GM10266 (cell line): Measurements from ENCODE around the gene POLDIP2.

Experiments used
- DNase-seq: peaks from one replicate; pipeline ENCODE4 v3.0.0; 2012; ENCODE audit errors: extremely low spot score
- CTCF ChIP-seq: IDR thresholded peaks from 2 replicates; pipeline ENCODE4 v1.5.1; 2012; ENCODE audit warnings: mild to moderate bottlenecking, low read depth; ENCODE audit not compliant: control insufficient read depth, insufficient read depth; ENCODE audit errors: missing control alignments

The POLDIP2 gene

GRCh38 chr17:28346746-28347246 lies 10.5 kb downstream of the POLDIP2 start:
- no peak for DNase-seq
- peak; percentile 21 for TF ChIP-seq CTCF

- DNase-seq, result no peak
- no peak for TF ChIP-seq CTCF
These were observed 11.1 kb downstream of the POLDIP2 start for GRCh38 chr17:28346199-28346580.

- no peak for DNase-seq
- TF ChIP-seq CTCF, result no peak
These were observed 11.7 kb downstream of the POLDIP2 start for GRCh38 chr17:28345419-28346198.

- no peak for TF ChIP-seq CTCF
- DNase-seq, result no peak
These were observed 12.9 kb downstream of the POLDIP2 start for GRCh38 chr17:28344435-28344901.

- TF ChIP-seq CTCF, result no peak
- DNase-seq, result no peak
These were observed 13.3 kb downstream of the POLDIP2 start for GRCh38 chr17:28344011-28344410.

- no peak for TF ChIP-seq CTCF
- DNase-seq, result no peak
These were observed 13.8 kb downstream of the POLDIP2 start for GRCh38 chr17:28343491-28343932.

- no peak for DNase-seq
- TF ChIP-seq CTCF, result no peak
These were observed 15.0 kb downstream of the POLDIP2 start for GRCh38 chr17:28342313-28342712.
